HEK293T (cell line): ENCODE results near the gene MYEOV.

ENCODE experiments used
- CTCF ChIA-PET: fragments of 350-600 bp; formaldehyde crosslinking; extraction: SDS; loops from one replicate; lab custom pipeline; 2021; ENCODE audit warnings: antibody characterized with exemption, inconsistent platforms; lab: Yijun Ruan, JAX
- POLR2A ChIA-PET: fragments of 350-600 bp; formaldehyde crosslinking; extraction: SDS; loops from one replicate; lab custom pipeline; 2020; ENCODE audit warnings: antibody characterized with exemption, inconsistent platforms; lab: Yijun Ruan, JAX
- DNase-seq: peaks from one replicate; pipeline ENCODE4 v3.0.0; 2012; ENCODE audit warnings: mixed read lengths; ENCODE audit errors: extremely low spot score
- ARNT ChIP-seq: fragments of 450-650 bp; IDR thresholded peaks from 2 replicates; pipeline ENCODE4 v1.6.1; 2017; ENCODE audit warnings: mild to moderate bottlenecking
- BHLHE40 ChIP-seq: fragments of 450-650 bp; IDR thresholded peaks from 2 replicates; pipeline ENCODE4 v1.6.1; 2016; ENCODE audit warnings: mild to moderate bottlenecking, moderate library complexity, borderline replicate concordance
- CTBP1 ChIP-seq: fragments of 450-650 bp; IDR thresholded peaks from 2 replicates; pipeline ENCODE4 v1.6.1; 2016; ENCODE audit warnings: borderline replicate concordance
- ELF4 ChIP-seq: fragments of 450-650 bp; IDR thresholded peaks from 2 replicates; pipeline ENCODE4 v1.6.1; 2017; ENCODE audit warnings: antibody characterized with exemption
- FOXA1 ChIP-seq: fragments of 450-650 bp; IDR thresholded peaks from 2 replicates; pipeline ENCODE4 v1.6.1; 2016; ENCODE audit warnings: mild to moderate bottlenecking
- FOXK2 ChIP-seq: fragments of 450-650 bp; IDR thresholded peaks from 2 replicates; pipeline ENCODE4 v1.6.1; 2016; ENCODE audit warnings: mild to moderate bottlenecking
- FOXM1 ChIP-seq: fragments of 450-650 bp; IDR thresholded peaks from 2 replicates; pipeline ENCODE4 v1.6.1; 2017; ENCODE audit warnings: mild to moderate bottlenecking, borderline replicate concordance
- HDGF ChIP-seq: fragments of 450-650 bp; IDR thresholded peaks from 2 replicates; pipeline ENCODE4 v1.6.1; 2017; ENCODE audit warnings: antibody characterized with exemption, borderline replicate concordance
- L3MBTL2 ChIP-seq: fragments of 450-650 bp; conservative IDR thresholded peaks from 2 replicates; pipeline ENCODE4 v1.6.1; 2016; ENCODE audit warnings: mild to moderate bottlenecking
- LEF1 ChIP-seq: fragments of 450-650 bp; IDR thresholded peaks from 2 replicates; pipeline ENCODE4 v1.6.1; 2017; ENCODE audit warnings: mild to moderate bottlenecking, borderline replicate concordance
- NFRKB ChIP-seq: fragments of 450-650 bp; IDR thresholded peaks from 2 replicates; pipeline ENCODE4 v1.6.1; 2016; ENCODE audit warnings: mild to moderate bottlenecking, moderate library complexity
- PKNOX1 ChIP-seq: fragments of 450-650 bp; IDR thresholded peaks from 2 replicates; pipeline ENCODE4 v1.6.1; 2016
- SP1 ChIP-seq: fragments of 450-650 bp; IDR thresholded peaks from 2 replicates; pipeline ENCODE4 v1.6.1; 2017
- SUZ12 ChIP-seq: fragments of 450-650 bp; IDR thresholded peaks from 2 replicates; pipeline ENCODE4 v1.6.1; 2016; ENCODE audit warnings: mild to moderate bottlenecking
- TARDBP ChIP-seq: fragments of 450-650 bp; IDR thresholded peaks from 2 replicates; pipeline ENCODE4 v1.6.1; 2016
- ZNF384 ChIP-seq: fragments of 450-650 bp; IDR thresholded peaks from 2 replicates; pipeline ENCODE4 v1.6.1; 2016

MYEOV gene

GRCh38 chr11:69318093-69318420 is 24.1 kb downstream of the MYEOV start:
- no peak for DNase-seq
- POLR2A ChIA-PET = no interaction called here
- TF ChIP-seq ARNT = no peak
- no peak for TF ChIP-seq SP1
- TF ChIP-seq PKNOX1 = no peak
- TF ChIP-seq FOXK2 = no peak
- TF ChIP-seq LEF1 = no peak
- no peak for TF ChIP-seq TARDBP
- no peak for TF ChIP-seq CTBP1
- no peak for TF ChIP-seq FOXA1
- CTCF ChIA-PET = no interaction called here

- ChIA-PET POLR2A (no interaction called here), CTCF (interaction anchor here (0.6 kb wide), 1 partner anchor 16 kb away, joined by 3 read pairs; no protein-coding TSS in a partner anchor)
- no peak for DNase-seq
- TF ChIP-seq FOXK2 = no peak
- TF ChIP-seq HDGF = no peak
- no peak for TF ChIP-seq TARDBP
- no peak for TF ChIP-seq CTBP1
- no peak for TF ChIP-seq SUZ12
- no peak for TF ChIP-seq PKNOX1
- TF ChIP-seq L3MBTL2 = no peak
- no peak for TF ChIP-seq ARNT
- TF ChIP-seq FOXM1 = no peak
These were observed 25.5 kb downstream of the MYEOV start for GRCh38 chr11:69319255-69320106.

- ChIA-PET POLR2A (no interaction called here), CTCF (no interaction called here)
- TF ChIP-seq CTBP1 (no peak), PKNOX1 (no peak), ZNF384 (no peak), FOXA1 (no peak), FOXK2 (no peak)
- no peak for DNase-seq
These were observed 26.4 kb downstream of the MYEOV start for GRCh38 chr11:69320326-69320725.

- POLR2A ChIA-PET = no interaction called here
- no peak for DNase-seq
- TF ChIP-seq BHLHE40 = no peak
- no peak for TF ChIP-seq ZNF384
- TF ChIP-seq ARNT = no peak
- TF ChIP-seq FOXM1 = no peak
- no peak for TF ChIP-seq CTBP1
- no peak for TF ChIP-seq SUZ12
- TF ChIP-seq HDGF = no peak
- TF ChIP-seq SP1 = no peak
- TF ChIP-seq FOXK2 = no peak
- no peak for TF ChIP-seq ELF4
- no peak for TF ChIP-seq LEF1
- TF ChIP-seq NFRKB = no peak
- CTCF ChIA-PET = no interaction called here
These were observed 27.1 kb downstream of the MYEOV start for GRCh38 chr11:69320756-69321741.

- ChIA-PET CTCF (no interaction called here), POLR2A (no interaction called here)
- no peak for TF ChIP-seq NFRKB
- no peak for TF ChIP-seq TARDBP
- no peak for DNase-seq
These were observed 28.0 kb downstream of the MYEOV start for GRCh38 chr11:69321877-69322361.

GRCh38 chr11:69325446-69325845 is 31.5 kb downstream of the MYEOV start:
- ChIA-PET CTCF (no interaction called here), POLR2A (no interaction called here)
- DNase-seq = no peak
- no peak for TF ChIP-seq ELF4
- TF ChIP-seq FOXA1 = no peak
- no peak for TF ChIP-seq SP1
- no peak for TF ChIP-seq FOXM1
- no peak for TF ChIP-seq BHLHE40
- TF ChIP-seq LEF1 = no peak
- no peak for TF ChIP-seq CTBP1
- no peak for TF ChIP-seq NFRKB
- TF ChIP-seq ARNT = no peak
- TF ChIP-seq HDGF = no peak
- no peak for TF ChIP-seq FOXK2
